Activated CD8-positive, alpha-beta memory T cell treated with anti-CD3 and anti-CD28 coated beads, Interleukin-2, amount 10 ng/mL, durations not matched to agents 7 days and 5 days (primary cell): ENCODE measurements around the gene OR51V1. TPM values are rescaled to one million over a fixed set of nuclear protein-coding genes. Genes with fewer than 3 reads are reported as not detected.

Experiments
- total RNA-seq, 2 experiments: library from RNA; stranded (reverse); gene quantifications; one replicate each; pipeline ENCODE4 v1.2.3, GENCODE V29; 2021

Gene OR51V1
- total RNA-seq, 2 experiments from 2014 or later, result not detected

Other genes starting within 250 kb of the OR51V1 start
- not detected for gene OR51A2, start 245.0 kb downstream of the OR51V1 start, total RNA-seq
- gene OR51L1, start 205.8 kb downstream of the OR51V1 start, total RNA-seq, result not detected
- gene OR52J3, start 154.2 kb downstream of the OR51V1 start, total RNA-seq, result not detected
- not detected for gene OR52E2, start 141.1 kb downstream of the OR51V1 start, total RNA-seq
- gene OR52E1, start 131.1 kb downstream of the OR51V1 start, total RNA-seq, result not detected
- not detected for gene OR52A5, start 62.3 kb downstream of the OR51V1 start, total RNA-seq
- gene OR52A1, start 45.9 kb downstream of the OR51V1 start, total RNA-seq, result not detected
- not detected for gene HBB, start 26.4 kb upstream of the OR51V1 start, total RNA-seq
- not detected for gene HBD, start 33.8 kb upstream of the OR51V1 start, total RNA-seq
- not detected for gene HBG1, start 49.2 kb upstream of the OR51V1 start, total RNA-seq
- gene HBG2, start 54.1 kb upstream of the OR51V1 start, total RNA-seq, result not detected
- not detected for gene HBE1, start 69.3 kb upstream of the OR51V1 start, total RNA-seq
- gene OR51B4, start 101.3 kb upstream of the OR51V1 start, total RNA-seq, result not detected
- gene OR51B2, start 123.6 kb upstream of the OR51V1 start, total RNA-seq, result not detected
- under 1 TPM in 1 of 2 experiments, not detected in 1; 0.47 TPM for gene OR51B5, start 142.8 kb upstream of the OR51V1 start, total RNA-seq
- gene OR51B6, start 150.8 kb upstream of the OR51V1 start, total RNA-seq, result not detected
- gene OR51M1, start 183.1 kb upstream of the OR51V1 start, total RNA-seq, result not detected
- not detected for gene OR51Q1, start 221.4 kb upstream of the OR51V1 start, total RNA-seq
- gene OR51I1, start 240.8 kb upstream of the OR51V1 start, total RNA-seq, result not detected
- gene OR51I2, start 248.6 kb upstream of the OR51V1 start, total RNA-seq, result not detected